HUDEP-2 (cell line): ENCODE data around the gene HUNK.
"Not testable (repeated sequence)": the region's sequence is repeated elsewhere in the genome, so short reads cannot be mapped to it uniquely, and the experiment has no call there.

Source experiments
- DNase-seq, 76 experiments: peaks; one replicate each; lab custom pipeline; 2025; ENCODE audit not compliant: unreplicated experiment in 76 of 76; lab: John Stamatoyannopoulos, UW

The HUNK gene

GRCh38 chr21:31872452-31873274 lies at the start of gene HUNK:
Gene HUNK, plus strand, starts transcription at chr21:31873020. Its CDS starts 655 bp downstream, at chr21:31873675.
- peak in 19 of 76 experiments; percentile 15 to 54 (median 35) for DNase-seq

DNA sequence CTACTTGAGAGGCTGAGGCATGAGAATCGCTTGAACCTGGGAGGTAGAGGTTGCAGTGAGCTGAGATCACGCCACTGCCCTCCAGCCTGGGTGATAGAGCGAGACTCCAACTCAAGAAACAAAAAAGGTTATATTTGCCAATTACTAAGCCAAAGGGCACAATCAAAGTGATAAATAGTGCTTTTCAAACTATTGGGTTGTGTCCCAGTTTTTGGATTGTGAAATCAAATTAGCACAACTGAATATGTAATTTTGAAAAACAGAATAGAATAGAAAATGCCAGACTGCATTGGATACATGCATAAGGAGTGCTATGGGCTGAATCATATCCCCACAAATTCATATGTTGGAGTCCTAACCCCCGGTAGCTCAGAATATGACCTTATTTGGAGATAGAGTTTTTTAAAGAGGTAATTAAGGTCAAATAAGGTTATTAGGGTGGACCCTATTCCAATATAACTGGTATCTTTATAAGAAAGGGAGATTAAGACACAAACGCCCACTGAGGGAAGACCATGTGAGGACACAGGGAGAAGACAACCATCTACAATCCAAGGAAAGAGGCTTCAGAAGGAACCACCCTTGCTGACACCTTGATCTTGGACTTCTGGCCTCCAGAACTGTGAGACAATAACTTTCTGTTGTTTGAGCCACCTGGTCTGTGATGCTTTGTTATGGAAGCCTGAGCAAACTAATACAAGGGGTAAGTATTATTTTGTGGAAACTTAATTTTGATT lies 42.9 kb upstream of the HUNK start:
- no peak for DNase-seq

- DNase-seq = no peak
Observed at GRCh38 chr21:31830701-31831100, 42.1 kb upstream of the HUNK start.

DNA sequence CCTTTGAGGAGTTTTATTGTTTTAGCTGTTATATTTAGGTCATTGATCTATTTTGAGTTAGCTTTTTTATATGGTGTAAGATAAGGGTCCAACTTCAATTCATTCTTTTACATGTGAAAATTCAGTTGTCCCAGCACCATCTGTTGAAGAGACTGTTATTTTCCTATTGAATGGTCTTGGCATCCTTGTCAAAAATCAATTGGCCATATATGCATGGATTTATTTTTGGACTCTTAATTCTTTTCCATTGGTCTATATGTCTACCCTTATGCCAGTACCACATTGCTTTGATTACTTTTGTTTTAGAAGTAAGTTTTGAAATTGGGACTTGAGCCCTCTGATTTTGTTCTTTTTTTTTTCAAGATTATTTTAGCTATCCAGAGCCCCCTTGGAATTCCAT lies 35.8 kb upstream of the HUNK start:
- no peak for DNase-seq

- no peak for DNase-seq
Observed at GRCh38 chr21:31837618-31838390, 35.0 kb upstream of the HUNK start.

GRCh38 chr21:31838586-31839355 lies 34.0 kb upstream of the HUNK start:
- no peak for DNase-seq

DNA sequence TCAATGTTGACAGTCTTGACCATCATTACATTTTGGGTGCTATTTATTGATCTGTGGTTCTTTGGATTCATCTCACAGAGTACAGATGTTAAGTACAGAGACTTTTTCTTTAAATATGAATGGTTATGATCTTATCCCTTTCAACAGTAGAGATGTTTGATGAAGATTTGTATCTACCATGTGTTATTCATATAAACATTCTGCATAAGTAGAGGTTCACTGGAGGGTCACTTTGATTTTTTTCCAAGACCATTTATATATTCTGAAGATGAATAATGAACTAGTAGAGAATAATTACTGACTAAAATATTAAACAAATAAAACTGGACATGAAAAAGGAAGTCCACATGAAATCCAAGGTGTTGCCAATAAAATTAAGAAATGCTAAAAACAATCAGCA lies 28.6 kb upstream of the HUNK start:
- no peak for DNase-seq

DNA sequence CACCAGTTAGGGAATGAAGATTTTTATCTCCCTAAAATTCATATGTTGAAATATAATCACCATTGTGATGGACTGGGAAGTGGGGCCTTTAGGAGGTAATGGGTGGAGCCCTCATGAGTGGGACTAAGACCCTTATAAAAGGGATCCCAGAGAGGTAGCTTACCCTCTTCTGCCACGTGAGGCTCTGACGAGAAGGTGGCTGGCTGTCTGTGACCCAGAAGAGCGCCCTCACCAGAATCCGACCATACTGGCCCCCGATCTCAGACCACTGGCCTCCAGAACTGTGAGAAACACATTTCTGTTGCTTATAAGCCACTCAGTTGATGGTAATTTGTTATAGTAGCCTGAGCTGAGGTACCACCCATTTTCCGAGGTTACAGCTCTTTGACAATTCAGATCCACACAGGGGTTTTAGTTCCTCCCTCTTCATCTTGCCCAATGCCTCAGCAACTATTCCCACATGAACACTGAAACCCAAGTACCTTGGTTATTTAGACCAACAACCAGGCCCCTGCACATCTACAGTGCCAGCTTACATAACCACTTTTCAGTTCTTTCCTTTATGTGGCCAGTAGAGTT lies 27.6 kb upstream of the HUNK start:
- no peak for DNase-seq

DNA sequence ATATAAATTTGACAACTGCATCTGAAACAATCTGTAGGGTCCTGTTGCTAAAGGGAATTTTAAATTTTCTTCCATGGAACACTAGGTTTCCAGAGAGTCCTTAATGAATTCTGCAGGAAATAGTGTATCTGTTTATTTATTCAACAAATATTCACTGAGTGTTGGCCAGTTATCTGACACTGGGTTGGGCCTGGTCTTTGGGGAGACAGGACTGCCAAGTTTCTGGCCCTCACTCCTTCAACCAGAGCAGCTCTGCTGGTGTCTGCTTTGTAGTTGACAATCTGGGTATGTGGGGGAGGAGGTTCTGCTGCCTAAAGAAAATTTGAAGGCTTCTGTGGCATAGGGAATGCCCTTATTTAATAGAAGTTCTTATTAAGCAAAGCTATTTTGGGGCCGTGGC lies 26.1 kb upstream of the HUNK start:
- DNase-seq = no peak

DNA sequence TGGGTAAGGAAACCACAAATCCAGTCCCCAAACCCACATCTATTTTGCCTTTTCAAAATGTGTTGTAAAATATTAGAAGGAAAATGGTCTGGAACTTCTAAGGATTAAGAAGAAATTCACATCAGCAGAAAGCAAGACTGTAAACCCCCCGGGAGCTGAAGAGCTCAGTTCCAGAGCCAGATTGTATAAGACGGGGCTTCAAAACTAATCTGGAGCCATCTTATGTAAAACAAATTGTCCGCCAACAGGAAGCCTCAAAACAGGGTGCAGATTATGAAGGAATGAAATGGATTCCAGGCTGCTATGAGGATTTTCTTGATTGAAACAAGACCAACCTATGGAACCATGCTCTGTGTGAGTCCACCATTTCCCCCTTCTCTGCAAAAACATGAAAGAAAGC lies 25.1 kb upstream of the HUNK start:
- DNase-seq = no peak

DNA sequence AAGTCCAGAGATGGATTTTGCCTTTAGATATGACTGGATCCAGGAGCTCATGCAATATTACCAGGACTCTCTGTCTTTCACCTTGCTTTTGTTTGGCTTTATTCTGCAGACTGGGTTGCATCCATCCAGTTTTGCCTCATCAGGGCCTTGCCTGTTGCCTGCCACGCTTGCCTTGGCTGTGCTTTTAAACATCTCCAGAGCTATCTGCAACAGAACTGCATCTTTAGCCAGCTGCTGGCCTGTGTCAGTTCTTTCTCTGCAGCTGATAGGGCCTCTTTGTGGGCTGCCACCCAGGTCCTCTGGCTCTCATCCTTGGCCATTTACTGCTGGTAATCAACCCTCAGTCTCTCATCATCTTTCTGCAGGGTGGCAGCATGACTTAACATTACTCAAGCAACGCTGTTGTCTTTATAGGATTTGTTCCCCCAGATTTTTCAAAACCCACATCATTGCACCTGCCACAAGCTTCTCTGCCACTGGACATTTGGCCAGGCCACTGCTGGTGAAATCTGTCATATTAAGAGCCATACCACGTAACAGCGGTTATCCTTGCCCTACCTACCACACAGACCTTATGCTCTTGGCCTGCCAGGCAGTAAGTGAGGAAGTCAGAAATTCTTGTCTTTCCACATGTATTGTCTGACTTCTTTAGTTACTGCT lies 24.4 kb upstream of the HUNK start:
- no peak for DNase-seq

DNA sequence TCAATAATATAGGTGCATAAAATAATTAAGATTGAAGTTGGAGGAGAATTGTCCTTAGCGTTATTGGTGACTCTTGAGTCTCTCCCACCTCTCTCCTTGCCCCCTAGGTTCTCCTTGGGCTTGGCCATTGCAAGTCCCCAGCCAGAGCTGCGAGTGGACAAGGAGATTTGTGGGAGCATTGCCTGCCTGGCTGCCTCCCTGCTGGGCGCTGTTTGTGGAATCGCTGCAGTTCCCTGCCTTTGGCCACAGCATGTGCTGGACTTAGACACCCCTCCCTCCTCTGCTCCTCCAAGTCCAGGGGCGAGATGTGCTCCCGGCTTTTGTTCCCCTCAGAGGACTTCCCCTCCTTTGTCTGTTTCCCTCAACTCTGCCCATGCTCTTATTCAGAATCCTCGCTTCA lies 21.9 kb upstream of the HUNK start:
- no peak for DNase-seq

DNA sequence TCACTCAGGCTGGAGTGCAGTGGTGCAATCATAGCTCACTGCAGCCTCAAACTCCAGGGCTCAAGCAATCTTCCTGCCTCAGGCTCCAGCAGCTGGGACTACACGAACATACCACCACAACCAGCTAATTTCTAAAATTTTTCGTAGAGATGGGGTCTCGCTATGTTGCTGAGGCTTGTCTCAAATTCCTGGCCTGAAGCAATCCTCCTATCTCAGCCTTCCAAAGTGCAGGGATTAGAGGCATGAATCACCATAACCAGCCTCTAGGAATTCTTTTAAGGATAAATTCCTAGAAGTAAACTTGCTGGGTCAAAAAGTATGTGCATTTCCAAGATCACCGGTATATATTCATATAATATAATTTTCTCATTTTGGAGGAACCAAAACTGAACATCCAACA lies 17.6 kb upstream of the HUNK start:
- no peak for DNase-seq

DNA sequence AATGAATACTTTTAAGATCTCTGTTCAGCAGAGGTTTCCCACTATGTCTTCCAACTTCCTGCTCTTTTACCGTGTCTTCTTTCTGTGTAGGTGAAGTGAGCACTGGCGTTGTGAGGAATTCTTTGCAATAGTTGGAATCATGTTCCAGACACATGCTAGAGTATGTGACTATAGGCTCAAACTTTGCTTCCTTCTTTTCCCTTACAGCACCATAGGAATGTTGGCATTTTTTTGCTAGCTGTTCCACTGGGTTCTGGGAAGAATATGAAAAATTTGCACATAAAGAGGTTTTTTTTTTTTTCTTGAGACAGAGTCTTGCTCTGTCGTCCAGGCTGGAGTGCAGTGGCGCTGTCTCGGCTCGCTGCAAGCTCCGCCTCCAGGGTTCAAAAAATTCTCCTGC lies 15.7 kb upstream of the HUNK start:
- no peak for DNase-seq

DNA sequence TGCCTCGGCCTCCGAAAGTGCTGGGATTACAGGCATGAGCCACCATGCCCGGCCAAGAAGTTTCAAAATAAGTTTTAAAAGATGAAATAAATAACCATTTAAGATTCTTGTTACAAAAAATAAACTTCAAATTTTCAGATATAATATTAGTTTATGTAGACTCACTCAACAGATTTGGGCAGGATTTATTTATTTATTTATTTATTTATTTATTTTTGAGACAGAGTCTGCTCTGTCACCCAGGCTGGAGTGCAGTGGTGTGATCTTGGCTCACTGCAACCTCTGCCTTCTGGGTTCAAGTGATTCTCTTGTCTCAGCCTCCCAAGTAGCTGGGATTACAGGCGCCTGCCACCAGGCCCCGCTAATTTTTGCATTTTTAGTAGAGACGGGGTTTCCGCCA lies 15.2 kb upstream of the HUNK start:
- not testable (repeated sequence) for DNase-seq

DNA sequence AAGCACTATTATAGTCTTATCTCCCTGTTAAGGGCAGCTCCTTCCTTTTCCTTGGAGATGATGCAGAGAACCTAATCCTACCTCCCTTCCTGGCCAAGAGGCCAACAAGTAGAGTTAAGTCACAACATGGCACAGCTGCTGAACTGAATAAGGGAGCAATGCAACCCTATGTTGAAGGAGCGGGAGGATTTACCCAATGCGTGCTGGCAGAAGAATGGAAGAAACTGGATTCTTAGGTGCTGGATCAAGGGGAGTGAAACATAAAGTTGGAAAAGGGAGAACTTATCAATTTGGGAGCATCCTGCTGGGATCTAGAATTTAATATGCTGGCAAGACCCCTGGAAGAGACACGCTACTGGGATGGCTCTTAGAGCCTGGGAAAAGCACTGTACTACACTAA lies 12.0 kb upstream of the HUNK start:
- DNase-seq = no peak

DNA sequence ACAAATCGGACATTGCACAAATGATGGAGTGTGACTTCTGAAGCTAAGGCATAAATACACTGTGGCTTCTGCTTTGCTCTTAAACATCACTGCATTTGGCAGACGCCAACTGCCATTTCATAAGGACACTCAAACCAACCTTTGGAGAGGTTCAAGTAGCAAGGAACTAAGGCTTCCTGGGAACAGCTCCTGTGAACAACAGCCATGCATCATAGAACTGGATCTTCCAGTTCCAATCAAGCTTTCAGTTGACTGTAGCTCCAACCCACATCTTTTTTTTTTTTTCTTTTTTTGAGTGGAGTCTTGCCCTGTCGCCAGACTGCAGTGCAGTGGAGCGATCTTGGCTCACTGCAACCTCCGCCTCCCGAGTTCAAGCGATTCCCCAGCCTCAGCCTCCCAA lies 10.7 kb upstream of the HUNK start:
- DNase-seq = no peak

DNA sequence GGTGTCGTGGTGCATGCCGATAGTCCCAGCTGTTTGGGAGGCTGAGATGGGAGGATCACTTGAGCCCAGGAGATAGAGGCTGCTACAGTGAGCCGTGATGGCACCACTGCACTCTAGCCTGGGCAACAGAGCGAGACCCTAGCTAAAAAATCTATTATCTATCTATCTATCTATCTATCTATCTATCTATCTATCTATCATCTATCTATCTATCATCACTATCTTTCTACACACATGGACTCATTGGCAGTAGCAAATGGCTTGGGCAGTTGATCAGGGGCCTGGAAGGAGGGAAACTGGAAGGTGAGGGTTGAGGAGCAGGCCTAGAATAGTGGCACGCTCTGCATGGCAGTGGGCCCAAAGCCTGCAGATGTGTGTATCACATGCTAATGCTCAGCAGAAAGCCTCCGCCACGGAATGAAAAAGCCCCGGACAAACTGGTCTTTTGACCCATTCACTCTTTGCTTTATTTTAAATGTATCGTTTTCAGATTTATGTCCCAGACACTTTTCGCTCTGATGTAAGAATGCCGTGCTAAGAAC lies 7.3 kb upstream of the HUNK start:
- DNase-seq = no peak

GRCh38 chr21:31866077-31866511 lies 6.7 kb upstream of the HUNK start:
- DNase-seq = peak in 71 of 76 experiments; percentile 6 to 87 (median 71)
